ENCODE measurements around the gene PCDHA10. TPM values are rescaled to one million over a fixed set of nuclear protein-coding genes. Genes with fewer than 3 reads are reported as not detected.

The PCDHA10 gene
- total and polyA plus RNA-seq, 2 of the 4 experiments (the other 2 are of a cell fraction): under 0.01 to 0.02 TPM

DNA sequence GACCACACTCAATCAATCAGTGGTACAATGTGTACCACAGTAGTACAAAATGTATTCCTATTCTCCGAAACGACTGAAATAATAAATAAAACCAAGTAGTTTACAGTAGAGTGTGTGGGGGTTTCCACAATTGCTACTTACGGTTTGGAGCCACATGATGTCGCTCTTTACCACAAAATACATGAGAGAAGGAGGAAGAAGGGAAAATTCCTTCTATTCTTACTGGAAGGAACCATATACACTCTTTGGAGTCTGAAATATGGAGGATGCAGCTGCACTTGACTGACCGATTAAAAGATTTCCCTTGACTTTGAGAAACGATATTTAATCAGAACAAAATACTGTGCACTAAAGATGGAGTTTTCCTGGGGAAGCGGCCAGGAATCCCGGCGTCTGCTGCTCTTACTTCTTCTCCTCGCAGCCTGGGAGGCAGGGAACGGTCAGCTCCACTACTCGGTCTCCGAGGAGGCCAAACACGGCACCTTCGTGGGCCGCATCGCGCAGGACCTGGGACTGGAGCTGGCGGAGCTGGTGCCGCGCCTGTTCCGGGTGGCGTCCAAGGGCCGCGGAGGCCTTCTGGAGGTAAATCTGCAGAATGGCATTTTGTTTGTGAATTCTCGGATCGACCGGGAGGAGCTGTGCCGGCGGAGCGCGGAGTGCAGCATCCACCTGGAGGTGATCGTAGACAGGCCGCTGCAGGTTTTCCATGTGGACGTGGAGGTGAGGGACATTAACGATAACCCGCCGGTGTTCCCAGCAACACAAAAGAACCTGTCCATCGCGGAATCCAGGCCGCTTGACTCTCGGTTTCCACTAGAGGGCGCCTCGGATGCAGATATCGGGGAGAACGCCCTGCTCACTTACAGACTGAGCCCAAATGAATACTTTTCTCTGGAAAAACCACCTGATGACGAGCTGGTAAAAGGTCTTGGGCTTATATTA is 48.6 kb upstream of the PCDHA10 start, which contains the start of gene PCDHA4:
TSS of gene PCDHA4 (plus strand) at position 235 of the 942 bp plus-strand sequence.
- Histone ChIP-seq H3K79me1 (ENCODE audit: low read depth in 1 of 2, low read length in 2 of 2) (no peaks in the 10 kb centered on the region), H3K4me3 (ENCODE audit: insufficient read depth, low read depth, low read length) (peak within 1 kb of the TSS; percentile 32), H3K56ac (ENCODE audit: extremely low read depth, insufficient read depth, low read length) (no peak within 1 kb of the TSS), H3K18ac (ENCODE audit: low read depth, low read length) (no peak within 1 kb of the TSS), H3K4me2 (ENCODE audit: low read depth, low read length) (no peak within 1 kb of the TSS), H4K8ac (ENCODE audit: low read depth in 2 of 2, low read length in 2 of 2) (no peak within 1 kb of the TSS), H3K4ac (ENCODE audit: low read depth, low read length) (no peak within 1 kb of the TSS), H4K91ac (ENCODE audit: insufficient read depth, low read depth, low read length) (no peak within 1 kb of the TSS), H4K5ac (ENCODE audit: low read depth, low read length) (no peak within 1 kb of the TSS), H3K27me3 (ENCODE audit: control insufficient read depth, insufficient read depth, low read length) (no peaks in the 10 kb centered on the region), H3K36me3 (ENCODE audit: control insufficient read depth, insufficient read depth, low read length) (no peaks in the 10 kb centered on the region), H2AK5ac (ENCODE audit: low read depth, low read length) (no peak within 1 kb of the TSS), H3K27ac (ENCODE audit: insufficient read depth, low read length) (no peak within 1 kb of the TSS), H2BK15ac (ENCODE audit: low read depth, low read length) (no peak within 1 kb of the TSS), H3K9me1 (ENCODE audit: insufficient read depth, low read length) (no peaks in the 10 kb centered on the region), H4K20me1 (ENCODE audit: insufficient read depth, low read length) (no peaks in the 10 kb centered on the region), H2AK9ac (replicated peaks; ENCODE audit: low read depth, low read length, poor library complexity) (no peak within 1 kb of the TSS), H3K9me3 (ENCODE audit: control insufficient read depth, insufficient read depth, low read length) (peaks cover 23% of the 10 kb centered on the region), H2BK120ac (ENCODE audit: low read depth, low read length) (no peak within 1 kb of the TSS), H2BK20ac (ENCODE audit: low read depth, low read length) (no peak within 1 kb of the TSS), H3K23ac (ENCODE audit: low read depth, low read length) (no peak within 1 kb of the TSS), H2BK5ac (ENCODE audit: low read depth, low read length, poor library complexity, severe bottlenecking) (no peak within 1 kb of the TSS), H3K4me1 (ENCODE audit: control insufficient read depth, insufficient read depth, low read length) (no peaks in the 10 kb centered on the region), H2AFZ (replicated peaks; ENCODE audit: low read length, poor library complexity) (no peak within 1 kb of the TSS), H3K9ac (ENCODE audit: low read depth, low read length) (no peak within 1 kb of the TSS), H3K14ac (replicated peaks; ENCODE audit: low read depth, low read length) (no peak within 1 kb of the TSS)
- ATAC-seq (ENCODE audit: low read depth) (no peak), DNase-seq (no peak)
- no TSS peak for BruUV-seq (replicated peaks)
- intact Hi-C loops (cut with micrococcal nuclease) (no loop called here), dilution Hi-C loops (cut with HindIII; ENCODE audit: low sequenced_read_pairs, unreplicated experiment) (no loop called here), in situ Hi-C loops (cut with MboI; ENCODE audit: low sequenced_read_pairs) (no loop called here)
- ChIA-PET POLR2A (ENCODE audit: unreplicated experiment) (no interaction called here), CTCF (no interaction called here)
- 26% methylated on average over 19 of the region's 47 CpGs; no CpG with 5 or more reads in 1 of the 2 experiments for WGBS, 2 experiments (ENCODE audit: extremely low coverage in 2 of 2, insufficient read length in 1 of 2)
- TF ChIP-seq MAZ (IDR thresholded peaks at IDR 0.05; ENCODE audit: borderline replicate concordance, low read depth, low read length) (no peak), MAFK (IDR thresholded peaks at IDR 0.05; ENCODE audit: low read depth, low read length) (no peak), RAD21 (IDR thresholded peaks at IDR 0.05; ENCODE audit: low read length) (no peak), NFE2L2 (IDR thresholded peaks at IDR 0.05; ENCODE audit: low read depth, low read length) (no peak), CHD1 (IDR thresholded peaks at IDR 0.05; ENCODE audit: low read depth, low read length) (no peak), CEBPB (IDR thresholded peaks at IDR 0.05; ENCODE audit: low read depth, low read length) (no peak), MXI1 (IDR thresholded peaks at IDR 0.05; ENCODE audit: borderline replicate concordance, low read depth, low read length) (no peak), SMC3 (IDR thresholded peaks at IDR 0.05; ENCODE audit: low read depth, low read length) (no peak), FOS (IDR thresholded peaks at IDR 0.05; ENCODE audit: low read depth, low read length) (no peak), RCOR1 (IDR thresholded peaks at IDR 0.05; ENCODE audit: insufficient replicate concordance, low read length) (no peak)
- TF ChIP-seq, protein P1, sequence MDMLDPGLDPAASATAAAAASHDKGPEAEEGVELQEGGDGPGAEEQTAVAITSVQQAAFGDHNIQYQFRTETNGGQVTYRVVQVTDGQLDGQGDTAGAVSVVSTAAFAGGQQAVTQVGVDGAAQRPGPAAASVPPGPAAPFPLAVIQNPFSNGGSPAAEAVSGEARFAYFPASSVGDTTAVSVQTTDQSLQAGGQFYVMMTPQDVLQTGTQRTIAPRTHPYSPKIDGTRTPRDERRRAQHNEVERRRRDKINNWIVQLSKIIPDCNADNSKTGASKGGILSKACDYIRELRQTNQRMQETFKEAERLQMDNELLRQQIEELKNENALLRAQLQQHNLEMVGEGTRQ (IDR thresholded peaks at IDR 0.05; ENCODE audit: low read depth, low read length): no peak
- TF ChIP-seq, protein P2, sequence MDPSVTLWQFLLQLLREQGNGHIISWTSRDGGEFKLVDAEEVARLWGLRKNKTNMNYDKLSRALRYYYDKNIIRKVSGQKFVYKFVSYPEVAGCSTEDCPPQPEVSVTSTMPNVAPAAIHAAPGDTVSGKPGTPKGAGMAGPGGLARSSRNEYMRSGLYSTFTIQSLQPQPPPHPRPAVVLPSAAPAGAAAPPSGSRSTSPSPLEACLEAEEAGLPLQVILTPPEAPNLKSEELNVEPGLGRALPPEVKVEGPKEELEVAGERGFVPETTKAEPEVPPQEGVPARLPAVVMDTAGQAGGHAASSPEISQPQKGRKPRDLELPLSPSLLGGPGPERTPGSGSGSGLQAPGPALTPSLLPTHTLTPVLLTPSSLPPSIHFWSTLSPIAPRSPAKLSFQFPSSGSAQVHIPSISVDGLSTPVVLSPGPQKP (IDR thresholded peaks at IDR 0.05; ENCODE audit: borderline replicate concordance, low read depth, low read length): no peak
